Epithelial cell of proximal tubule (primary cell): ENCODE data around the gene SPRY1. TPM values are rescaled to one million over a fixed set of nuclear protein-coding genes. Genes with fewer than 3 reads are reported as not detected.

Experiments used
- DNase-seq: peaks from one replicate; pipeline ENCODE4 v3.0.0-alpha.2; 2011; ENCODE audit warnings: low read depth
- H3K4me3 ChIP-seq: 2 replicates; pipeline ENCODE4 v1.5.1; 2011; ENCODE audit warnings: low read depth, mild to moderate bottlenecking, low read length
- CTCF ChIP-seq: conservative IDR thresholded peaks from 2 replicates; pipeline ENCODE4 v1.5.1; 2012; ENCODE audit warnings: low read depth, mild to moderate bottlenecking, low read length
- total RNA-seq: library from RNA; depleted of rRNA; stranded (reverse); fragments of >200 nt; gene quantifications from 2 replicates; pipeline ENCODE4 v1.2.3, GENCODE V29; 2015

The SPRY1 gene
- total RNA-seq, 1 donor from 2014 or later = 14.8 TPM

GRCh38 chr4:123415576-123415975 lies 19.0 kb downstream of the SPRY1 start:
- no peak for DNase-seq
- TF ChIP-seq CTCF = no peak
- no peak overlapping the region for H3K4me3 ChIP-seq

GRCh38 chr4:123415977-123416376 lies 19.4 kb downstream of the SPRY1 start:
- no peak for TF ChIP-seq CTCF
- DNase-seq = no peak
- no peak overlapping the region for H3K4me3 ChIP-seq

GRCh38 chr4:123417813-123418212 lies 21.2 kb downstream of the SPRY1 start:
- TF ChIP-seq CTCF = no peak
- H3K4me3 ChIP-seq = no peak overlapping the region
- DNase-seq = no peak

- peak; percentile 67 for DNase-seq
- no peak overlapping the region for H3K4me3 ChIP-seq
- TF ChIP-seq CTCF = no peak
Observed at GRCh38 chr4:123418351-123418931, 21.8 kb downstream of the SPRY1 start.

GRCh38 chr4:123419885-123420755 lies 23.5 kb downstream of the SPRY1 start:
- TF ChIP-seq CTCF = no peak
- no peak overlapping the region for H3K4me3 ChIP-seq
- DNase-seq = no peak

- no peak overlapping the region for H3K4me3 ChIP-seq
- TF ChIP-seq CTCF = no peak
Observed at GRCh38 chr4:123421227-123421936, 24.8 kb downstream of the SPRY1 start.

More at GRCh38 chr4:123421227-123421936, 24.8 kb downstream of the SPRY1 start:
- no peak for DNase-seq
